Ecto neural progenitor cell (in vitro differentiated cells): ENCODE measurements around the gene TTC3.

ENCODE experiments used
- DNase-seq: peaks from one replicate; pipeline ENCODE4 v3.0.0-alpha.2; 2018; ENCODE audit warnings: low spot score

Gene TTC3

GRCh38 chr21:37060296-37060695 is 12.8 kb upstream of the TTC3 start:
- DNase-seq: peak; percentile 63

- no peak for DNase-seq
Observed at GRCh38 chr21:37061926-37062592, 11.0 kb upstream of the TTC3 start.

GRCh38 chr21:37062593-37062935 is 10.5 kb upstream of the TTC3 start:
- DNase-seq: no peak

- no peak for DNase-seq
Observed at GRCh38 chr21:37063433-37063832, 9.6 kb upstream of the TTC3 start.

- no peak for DNase-seq
Observed at GRCh38 chr21:37064841-37065240, 8.2 kb upstream of the TTC3 start.

- DNase-seq: no peak
Observed at GRCh38 chr21:37065561-37066177, 7.4 kb upstream of the TTC3 start.

- DNase-seq: no peak
Observed at GRCh38 chr21:37071561-37072273, 1.3 kb upstream of the TTC3 start.

GRCh38 chr21:37072274-37072987 is 623 bp upstream of the TTC3 start:
- DNase-seq: no peak

GRCh38 chr21:37073417-37074196 is 553 bp downstream of the TTC3 start:
- DNase-seq: no peak

- DNase-seq: no peak
Observed at GRCh38 chr21:37074197-37074510, 1.1 kb downstream of the TTC3 start.

- DNase-seq: no peak
Observed at GRCh38 chr21:37074546-37074945, 1.5 kb downstream of the TTC3 start.

GRCh38 chr21:37075214-37075770 is 2.2 kb downstream of the TTC3 start:
- no peak for DNase-seq

- no peak for DNase-seq
Observed at GRCh38 chr21:37076087-37076850, 3.2 kb downstream of the TTC3 start.

GRCh38 chr21:37077403-37077802 is 4.3 kb downstream of the TTC3 start:
- DNase-seq: no peak

GRCh38 chr21:37079211-37079824 is 6.3 kb downstream of the TTC3 start:
- no peak for DNase-seq

GRCh38 chr21:37082375-37082774 is 9.3 kb downstream of the TTC3 start:
- DNase-seq: no peak

GRCh38 chr21:37082856-37083528 is 9.9 kb downstream of the TTC3 start:
- no peak for DNase-seq

GRCh38 chr21:37085726-37086125 is 12.7 kb downstream of the TTC3 start:
- DNase-seq: no peak

- no peak for DNase-seq
Observed at GRCh38 chr21:37087188-37087587, 14.1 kb downstream of the TTC3 start.

- no peak for DNase-seq
Observed at GRCh38 chr21:37088186-37088735, 15.2 kb downstream of the TTC3 start.
